H1 (cell line): ENCODE measurements around the gene ARHGAP32. TPM values are rescaled to one million over a fixed set of nuclear protein-coding genes. Genes with fewer than 3 reads are reported as not detected.

ENCODE experiments used
- ASH2L ChIP-seq: fragments of 200-600, 300-600 bp; sonication (generic); IDR thresholded peaks from one replicate; pipeline ENCODE4 v1.7.1; 2017; ENCODE audit warnings: low read length
- GTF2F1 ChIP-seq: IDR thresholded peaks from 2 replicates; pipeline ENCODE4 v1.6.1; 2012; ENCODE audit warnings: low read depth, low read length, improper control_type of control experiment, borderline replicate concordance
- JUN ChIP-seq: IDR thresholded peaks from 2 replicates; pipeline ENCODE4 v1.6.1; 2011; ENCODE audit warnings: low read depth, mild to moderate bottlenecking, improper control_type of control experiment, low read length
- KDM1A ChIP-seq: fragments of 200-600, 300-600 bp; sonication (generic); IDR thresholded peaks from 2 replicates; pipeline ENCODE4 v1.7.1; 2016; ENCODE audit warnings: mild to moderate bottlenecking, low read length, borderline replicate concordance
- NANOG ChIP-seq: IDR thresholded peaks from 2 replicates; pipeline ENCODE4 v1.6.1; 2011; ENCODE audit warnings: low read length, low read depth, mild to moderate bottlenecking, inconsistent platforms; ENCODE audit not compliant: insufficient read depth, poor library complexity, severe bottlenecking
- SIX5 ChIP-seq: IDR thresholded peaks from 2 replicates; pipeline ENCODE4 v1.6.1; 2011; ENCODE audit warnings: mild to moderate bottlenecking, low read depth, low read length
- polyA plus RNA-seq, 7 experiments: library from polyadenylated mRNA; depleted of rRNA in 3 of 7; stranded (reverse) in 5 of 7; unstranded in 2 of 7; fragments of >200 nt in 5 of 7; fragments of 200-250 nt in 2 of 7; gene quantifications; 1 replicate in 5 of 7; 2 replicates in 1 of 7; 4 replicates in 1 of 7; pipeline versions ENCODE4 v1.2.1 to v1.2.3, GENCODE V29; 2011 to 2013; ENCODE audit warnings: missing spikeins in 2 of 7, mixed read lengths in 2 of 7
- total RNA-seq: library from RNA; stranded (reverse); fragmentation: NEBNext Ultra II Directional; extraction: Animal tissue kit (Norgen Biotek cat#: 25700); gene quantifications from 2 replicates; pipeline ENCODE4 v1.2.1, GENCODE V29; 2021
- TF ChIP-seq, protein P1 (sequence below): IDR thresholded peaks from 2 replicates; pipeline ENCODE4 v1.6.1; 2012; ENCODE audit warnings: inconsistent platforms
- TF ChIP-seq, protein P2 (sequence below): IDR thresholded peaks from 2 replicates; pipeline ENCODE4 v1.6.1; 2012; ENCODE audit warnings: inconsistent platforms

Gene ARHGAP32
- total and polyA plus RNA-seq, 2 of the 8 experiments (the other 6 are each of a cell fraction or from before 2014, with no cell fraction given) = 13.7 to 30.0 TPM

DNA sequence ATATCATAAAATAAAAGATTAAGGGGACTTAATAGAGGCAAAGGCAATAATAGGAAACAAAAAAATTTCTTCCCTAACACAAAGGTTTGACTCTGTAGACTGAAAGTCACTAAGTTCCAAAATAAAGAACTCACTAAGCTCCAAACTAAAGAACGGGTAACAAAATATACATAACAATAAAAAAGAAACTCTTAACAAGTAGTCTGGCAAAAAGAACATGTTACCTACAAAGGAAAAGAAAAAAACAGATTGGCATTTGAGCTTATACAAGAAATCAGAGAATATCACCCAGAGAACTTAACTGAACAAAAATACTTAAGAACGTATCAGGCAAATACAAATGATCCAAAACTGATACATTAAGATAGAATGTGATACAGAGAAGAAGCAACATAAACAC lies 7.5 kb downstream of the ARHGAP32 start (continued):
- no peak for TF ChIP-seq KDM1A
- no peak for TF ChIP-seq NANOG
- no peak for TF ChIP-seq SIX5
- TF ChIP-seq ASH2L = no peak
- no peak for TF ChIP-seq JUN
- TF ChIP-seq, protein P1, sequence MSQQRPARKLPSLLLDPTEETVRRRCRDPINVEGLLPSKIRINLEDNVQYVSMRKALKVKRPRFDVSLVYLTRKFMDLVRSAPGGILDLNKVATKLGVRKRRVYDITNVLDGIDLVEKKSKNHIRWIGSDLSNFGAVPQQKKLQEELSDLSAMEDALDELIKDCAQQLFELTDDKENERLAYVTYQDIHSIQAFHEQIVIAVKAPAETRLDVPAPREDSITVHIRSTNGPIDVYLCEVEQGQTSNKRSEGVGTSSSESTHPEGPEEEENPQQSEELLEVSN = no peak
- TF ChIP-seq, protein P2, sequence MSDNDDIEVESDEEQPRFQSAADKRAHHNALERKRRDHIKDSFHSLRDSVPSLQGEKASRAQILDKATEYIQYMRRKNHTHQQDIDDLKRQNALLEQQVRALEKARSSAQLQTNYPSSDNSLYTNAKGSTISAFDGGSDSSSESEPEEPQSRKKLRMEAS = no peak
- no peak for TF ChIP-seq GTF2F1
- TF ChIP-seq, all 59 proteins: peak for 0
